K562 (cell line): ENCODE results near the gene GPN1. TPM values are rescaled to one million over a fixed set of nuclear protein-coding genes. Genes with fewer than 3 reads are reported as not detected.
"Not testable (repeated sequence)": the region's sequence is repeated elsewhere in the genome, so short reads cannot be mapped to it uniquely, and the experiment has no call there.

ENCODE experiments used
- ATAC-seq: fragments of 200-7000 bp; cut with Tn5 transposase; 3 replicates; pipeline ENCODE4 v1.9.1; 2020; ENCODE audit warnings: moderate library complexity
- BruUV-seq: library from RNA; stranded (reverse); fragments of 400-500 nt; replicated peaks from 2 replicates; lab custom pipeline; 2021; lab: Mats Ljungman, UMichigan
- CTCF ChIA-PET: fragments of 300-600 bp; formaldehyde crosslinking; extraction: SDS; loops from one replicate; lab custom pipeline; 2021; ENCODE audit warnings: low intra/inter-chr PET ratio; lab: Yijun Ruan, JAX
- POLR2A ChIA-PET: fragments of 300-600, 350-650 bp; sonication (Branson Sonifier 250); formaldehyde crosslinking; extraction: SDS; loops from one replicate; lab custom pipeline; 2021; ENCODE audit warnings: antibody characterized with exemption, inconsistent platforms; lab: Yijun Ruan, JAX
- DNase-seq, 4 experiments: peaks; one replicate each; pipeline versions ENCODE4 v3.0.0 to v3.0.0-alpha.2; 2011 to 2018; ENCODE audit warnings: low spot score in 3 of 4, mixed read lengths in 3 of 4; ENCODE audit errors: extremely low read depth in 1 of 4
- FAIRE-seq: peaks from 2 replicates; lab custom pipeline; 2011; peaks lifted over from hg19 to GRCh38; lab: Jason Lieb, UNC
- H2AFZ ChIP-seq: 2 replicates; pipeline ENCODE4 v1.6.0; 2011; ENCODE audit warnings: low read depth, low read length, control low read depth, inconsistent platforms
- H3K27ac ChIP-seq: fragments of 200-600 bp; 3 replicates; pipeline ENCODE4 v1.8.0; 2011; ENCODE audit warnings: low read depth, mild to moderate bottlenecking, control low read depth, inconsistent platforms, low read length, moderate library complexity, mixed read lengths; ENCODE audit errors: extremely low read depth
- H3K27me3 ChIP-seq, 2 experiments: fragments of 300-600 bp in 1 of 2; 2 replicates in 1 of 2; 3 replicates in 1 of 2; pipeline versions ENCODE4 v1.6.0 to v1.8.0; 2011; ENCODE audit warnings: inconsistent platforms in 2 of 2, low read length in 2 of 2, mild to moderate bottlenecking in 1 of 2, mixed read lengths in 1 of 2, moderate library complexity in 1 of 2; ENCODE audit not compliant: control insufficient read depth in 2 of 2, insufficient read depth in 2 of 2
- H3K36me3 ChIP-seq: fragments of 300-600 bp; 3 replicates; pipeline ENCODE4 v1.8.0; 2011; ENCODE audit warnings: mild to moderate bottlenecking, low read length, inconsistent platforms; ENCODE audit not compliant: control insufficient read depth, insufficient read depth
- H3K4me1 ChIP-seq, 2 experiments: fragments of 200-600 bp in 1 of 2; replicated peaks in 1 of 2; 2 replicates in 1 of 2; 3 replicates in 1 of 2; pipeline versions ENCODE4 v1.5.1 to v1.8.0; 2011; ENCODE audit warnings: inconsistent platforms in 2 of 2, low read length in 2 of 2, mild to moderate bottlenecking in 1 of 2, mixed read lengths in 1 of 2, moderate library complexity in 1 of 2; ENCODE audit not compliant: control insufficient read depth in 2 of 2, insufficient read depth in 2 of 2
- H3K4me2 ChIP-seq: 2 replicates; pipeline ENCODE4 v1.6.1; 2011; ENCODE audit warnings: low read length, control low read depth, inconsistent platforms, mixed read lengths; ENCODE audit not compliant: insufficient read depth
- H3K4me3 ChIP-seq: fragments of 200-600 bp; sonication (generic), shearing (Covaris generic); 2 replicates; pipeline ENCODE4 v1.5.1; 2016; ENCODE audit warnings: control low read depth, inconsistent platforms
- H3K79me2 ChIP-seq: fragments of 200-600 bp; 3 replicates; pipeline ENCODE4 v1.8.0; 2011; ENCODE audit warnings: low read length, inconsistent platforms; ENCODE audit not compliant: control insufficient read depth, insufficient read depth
- H3K9ac ChIP-seq, 2 experiments: 2 replicates each; pipeline versions ENCODE4 v1.6.0 to v1.6.1; 2011; ENCODE audit warnings: low read depth in 2 of 2, low read length in 2 of 2, control low read depth in 1 of 2, inconsistent platforms in 1 of 2, mild to moderate bottlenecking in 1 of 2, mixed read lengths in 1 of 2; ENCODE audit not compliant: insufficient read depth in 1 of 2
- H3K9me1 ChIP-seq: one replicate; pipeline ENCODE4 v1.6.0; 2011; ENCODE audit warnings: inconsistent platforms, mild to moderate bottlenecking, low read length, moderate library complexity; ENCODE audit not compliant: control insufficient read depth, insufficient read depth
- H3K9me3 ChIP-seq: replicated peaks from 2 replicates; pipeline ENCODE4 v1.5.1; 2011; ENCODE audit warnings: low read depth, low read length, inconsistent platforms; ENCODE audit not compliant: control insufficient read depth, insufficient read depth
- H4K20me1 ChIP-seq: replicated peaks from 2 replicates; pipeline ENCODE4 v1.6.1; 2011; ENCODE audit warnings: low read length, inconsistent platforms, mixed read lengths; ENCODE audit not compliant: control insufficient read depth, insufficient read depth
- ATF3 ChIP-seq, 2 experiments: fragments of 450-650 bp in 1 of 2; sonication (generic) in 1 of 2; formaldehyde crosslinking in 1 of 2; IDR thresholded peaks in 1 of 2; conservative IDR thresholded peaks in 1 of 2; 2 replicates each; pipeline versions ENCODE4 v1.6.1 to v1.8.1; 2016 to 2023; ENCODE audit warnings: mild to moderate bottlenecking in 2 of 2, moderate library complexity in 2 of 2, inconsistent platforms in 1 of 2, missing genetic modification reagents in 1 of 2
- HCFC1 ChIP-seq: IDR thresholded peaks from 2 replicates; pipeline ENCODE4 v1.6.1; 2012; ENCODE audit warnings: low read depth, low read length, improper control_type of control experiment
- PKNOX1 ChIP-seq: fragments of 450-650 bp; IDR thresholded peaks from 2 replicates; pipeline ENCODE4 v1.6.1; 2016
- SMAD4 ChIP-seq: fragments of 250-450 bp; sonication (Bioruptor Pico); conservative IDR thresholded peaks from 2 replicates; pipeline ENCODE4 v1.8.0; 2021; ENCODE audit warnings: inconsistent platforms, mild to moderate bottlenecking, moderate library complexity
- XRCC5 ChIP-seq: fragments of 200-400 bp; formaldehyde crosslinking; IDR thresholded peaks from 2 replicates; pipeline ENCODE4 v1.6.1; 2017; ENCODE audit warnings: low read depth, mild to moderate bottlenecking, low read length
- ZNF232 ChIP-seq: sonication (generic); formaldehyde crosslinking; IDR thresholded peaks from 2 replicates; pipeline ENCODE4 v1.8.0; 2022; ENCODE audit warnings: mild to moderate bottlenecking, missing genetic modification reagents
- WGBS: fragments of 100-300 bp; shearing (Covaris generic); methylation state at CpG from one replicate; pipeline ENCODE4 v1.1.6; 2016; ENCODE audit warnings: low coverage, mixed read lengths; ENCODE audit not compliant: insufficient coverage; ENCODE audit errors: missing lambda C conversion rate; 5-methylcytosine and 5-hydroxymethylcytosine counted together
- in situ Hi-C: fragments of 300-500 bp; cut with MboI; formaldehyde crosslinking; loops from 4 replicates; pipeline ENCODE4 v1.15.0; 2018; ENCODE audit warnings: inconsistent platforms, mixed read lengths
- intact Hi-C: fragments of 100-400 bp; cut with micrococcal nuclease; formaldehyde crosslinking; loops from 2 replicates; pipeline ENCODE4 v1.14.2; 2022
- polyA plus RNA-seq, 8 experiments: library from polyadenylated mRNA; depleted of rRNA in 4 of 8; stranded (reverse) in 5 of 8; unstranded in 3 of 8; fragments of >200 nt; fragmentation: Nextera tagmentation in 2 of 8; fragmentation: Illumina TruSeq in 1 of 8; extraction: Ambion mirVana in 2 of 8; extraction: Trizol in 1 of 8; gene quantifications; 2 replicates each; pipeline versions ENCODE4 v1.2.1 to v1.2.3, GENCODE V29; 2011 to 2014; ENCODE audit warnings: inconsistent platforms in 1 of 8, missing spikeins in 1 of 8
- total RNA-seq, 7 experiments: library from RNA; depleted of rRNA in 6 of 7; stranded (reverse); fragments of >200 nt in 6 of 7; fragmentation: Illumina TruSeq in 2 of 7; extraction: Trizol in 2 of 7; gene quantifications; 2 replicates each; pipeline versions ENCODE4 v1.2.1 to v1.2.3, GENCODE V29; 2011 to 2021; ENCODE audit warnings: low replicate concordance in 1 of 7

Gene GPN1
- total and polyA plus RNA-seq, 9 of the 15 experiments (the other 6 are each of a cell fraction or from before 2014, with no cell fraction given): 23.4 to 171 (median 48.2) TPM

- TSS peak; percentile 70 for BruUV-seq
- peak in 2 of 4 experiments; percentile 14 to 30 for DNase-seq
- Histone ChIP-seq H3K4me3 (peak overlapping the region; percentile 93), H4K20me1 (no peaks in the 10 kb centered on the region), H3K79me2 (peaks cover 19% of the 10 kb centered on the region), H3K4me1 (peaks cover 0 to 11% of the 10 kb centered on the region in 2 experiments; a peak in 4 of 5 replicates), H3K4me2 (peak overlapping the region; percentile 96), H3K27me3 (no peaks in the 10 kb centered on the region), H3K9ac (peak overlapping the region; percentile 96 to 97), H3K9me1 (no peaks in the 10 kb centered on the region), H3K36me3 (peaks cover 52% of the 10 kb centered on the region), H2AFZ (peak overlapping the region; percentile 99), H3K9me3 (no peaks in the 10 kb centered on the region), H3K27ac (peak overlapping the region; percentile 82; the same call in 2 of the 3 replicates)
- TF ChIP-seq SMAD4 (CRISPR knock-in tag) (no peak), ATF3 (IDR thresholded peaks at IDR 0.05) (peak; percentile 13; the same call in 1 of the 2 replicates), ATF3 (CRISPR knock-in tag; conservative IDR thresholded peaks at IDR 0.05) (no peak), XRCC5 (0 out of 2 replicates have a peak, but pooled peaks have one; percentile 11), ZNF232 (CRISPR knock-in tag) (no peak), PKNOX1 (no peak), HCFC1 (no peak)
- 2% methylated on average over 20 of the region's 21 CpGs for WGBS
- POLR2A ChIA-PET: interaction anchor here (0.8 to 2.5 kb wide), 10 partner anchors 8 to 219 kb away, joined by 3 to 5 read pairs (median 3); partner anchors contain the start of gene PPM1G
- in situ Hi-C loops: no loop called here
- no peak for FAIRE-seq
- CTCF ChIA-PET: no interaction called here
- peak; percentile 67 for ATAC-seq
- intact Hi-C loops: loop anchor here (1.0 to 10.0 kb wide), 2 partner anchors 143 to 219 kb away; partner anchors contain the start of genes IFT172 and PPM1G
These were observed 685 bp upstream of the GPN1 start for GRCh38 chr2:27627963-27628766.

GRCh38 chr2:27630257-27630656, 1.4 kb downstream of the GPN1 start:
- H3K4me3 ChIP-seq, intact Hi-C loops, H3K27me3 ChIP-seq, H3K9me3 ChIP-seq, H3K9me1 ChIP-seq, POLR2A ChIA-PET, in situ Hi-C loops, H4K20me1 ChIP-seq, H3K27ac ChIP-seq, BruUV-seq, CTCF ChIA-PET, H3K9ac ChIP-seq, DNase-seq, H3K4me2 ChIP-seq, H2AFZ ChIP-seq, ATAC-seq, FAIRE-seq: not testable (repeated sequence)
- peaks cover 0 to 11% of the 10 kb centered on the region in 2 experiments; a peak in 4 of 5 replicates for H3K4me1 ChIP-seq
- H3K79me2 ChIP-seq: peaks cover 19% of the 10 kb centered on the region
- 96% methylated on average over 2 of the region's 2 CpGs for WGBS
- H3K36me3 ChIP-seq: peaks cover 49% of the 10 kb centered on the region
